Activated T-cell treated with anti-CD3 and anti-CD28 coated beads, Interleukin-2, amount 50 U/mL, for 24 hours (primary cell): ENCODE data around the gene CDK18.

Experiments used
- DNase-seq: peaks from one replicate; pipeline ENCODE4 v3.0.0-alpha.2; 2020
- H3K27ac Mint-ChIP-seq: 2 replicates; pipeline ENCODE4 v1.8.0; 2020; ENCODE audit warnings: mild to moderate bottlenecking, mixed read lengths
- H3K27me3 Mint-ChIP-seq: 2 replicates; pipeline ENCODE4 v1.8.0; 2020; ENCODE audit warnings: mixed read lengths
- H3K36me3 Mint-ChIP-seq: 2 replicates; pipeline ENCODE4 v1.8.0; 2020; ENCODE audit warnings: low read depth, mixed read lengths
- H3K4me1 Mint-ChIP-seq: 2 replicates; pipeline ENCODE4 v1.8.0; 2020; ENCODE audit warnings: low read depth, mixed read lengths
- H3K4me3 Mint-ChIP-seq: 2 replicates; pipeline ENCODE4 v1.8.0; 2020; ENCODE audit warnings: mild to moderate bottlenecking, moderate library complexity, mixed read lengths
- H3K9me3 Mint-ChIP-seq: 2 replicates; pipeline ENCODE4 v1.8.0; 2020; ENCODE audit warnings: mixed read lengths

The CDK18 gene

DNA sequence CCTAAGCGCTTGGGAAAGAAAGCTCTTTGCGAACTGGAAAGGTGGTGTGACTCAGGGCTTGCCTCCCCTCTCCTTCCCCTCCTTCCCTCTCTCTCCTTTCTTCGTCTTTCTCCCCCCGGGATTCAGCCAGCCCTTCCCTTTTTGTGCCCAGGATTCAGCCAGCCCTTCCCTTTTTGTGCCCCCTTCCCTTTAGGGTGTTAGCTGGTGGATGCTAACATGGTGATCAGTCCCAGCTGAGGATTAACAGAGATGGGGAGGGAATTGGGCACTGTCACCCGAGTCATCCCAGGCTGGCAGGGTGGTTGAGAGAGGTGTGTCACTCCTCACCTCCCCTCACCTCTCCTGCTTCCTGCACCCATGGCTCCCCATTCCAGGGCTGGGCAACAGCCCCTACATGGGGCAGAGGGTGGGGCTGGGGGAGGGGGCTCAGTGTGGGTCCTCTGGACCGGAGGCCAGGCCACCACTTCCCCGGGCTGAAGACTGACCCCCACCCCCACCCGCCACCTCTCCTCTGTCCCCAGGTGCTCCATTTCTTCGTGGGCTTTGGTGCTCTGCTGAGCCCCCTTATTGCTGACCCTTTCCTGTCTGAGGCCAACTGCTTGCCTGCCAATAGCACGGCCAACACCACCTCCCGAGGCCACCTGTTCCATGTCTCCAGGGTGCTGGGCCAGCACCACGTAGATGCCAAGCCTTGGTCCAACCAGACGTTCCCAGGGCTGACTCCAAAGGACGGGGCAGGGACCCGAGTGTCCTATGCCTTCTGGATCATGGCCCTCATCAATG lies 75.9 kb downstream of the CDK18 start:
- peaks cover 13% of the 10 kb centered on the region for H3K27me3 Mint-ChIP-seq
- no peaks in the 10 kb centered on the region for H3K9me3 Mint-ChIP-seq
- no peak overlapping the region for H3K4me3 Mint-ChIP-seq
- H3K4me1 Mint-ChIP-seq: peaks cover 6% of the 10 kb centered on the region
- H3K36me3 Mint-ChIP-seq: no peaks in the 10 kb centered on the region
- H3K27ac Mint-ChIP-seq: no peak overlapping the region
- no peak for DNase-seq

DNA sequence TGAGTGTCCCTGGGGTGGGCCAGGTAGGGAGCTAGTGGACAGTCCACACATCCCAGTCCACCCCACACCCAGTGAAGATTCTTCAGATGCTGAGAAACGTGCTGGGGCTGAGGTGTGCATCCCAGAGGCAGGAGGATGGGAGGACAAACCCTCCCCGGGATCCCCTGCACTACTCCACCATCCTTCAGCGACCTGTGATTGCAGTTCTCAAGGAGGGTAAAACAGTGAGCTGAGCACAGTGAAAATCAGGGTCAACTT lies 76.4 kb downstream of the CDK18 start:
- Mint-ChIP-seq H3K9me3 (no peaks in the 10 kb centered on the region), H3K27ac (no peak overlapping the region), H3K27me3 (peaks cover 13% of the 10 kb centered on the region), H3K4me3 (no peak overlapping the region), H3K4me1 (peaks cover 6% of the 10 kb centered on the region), H3K36me3 (no peaks in the 10 kb centered on the region)
- DNase-seq: no peak

DNA sequence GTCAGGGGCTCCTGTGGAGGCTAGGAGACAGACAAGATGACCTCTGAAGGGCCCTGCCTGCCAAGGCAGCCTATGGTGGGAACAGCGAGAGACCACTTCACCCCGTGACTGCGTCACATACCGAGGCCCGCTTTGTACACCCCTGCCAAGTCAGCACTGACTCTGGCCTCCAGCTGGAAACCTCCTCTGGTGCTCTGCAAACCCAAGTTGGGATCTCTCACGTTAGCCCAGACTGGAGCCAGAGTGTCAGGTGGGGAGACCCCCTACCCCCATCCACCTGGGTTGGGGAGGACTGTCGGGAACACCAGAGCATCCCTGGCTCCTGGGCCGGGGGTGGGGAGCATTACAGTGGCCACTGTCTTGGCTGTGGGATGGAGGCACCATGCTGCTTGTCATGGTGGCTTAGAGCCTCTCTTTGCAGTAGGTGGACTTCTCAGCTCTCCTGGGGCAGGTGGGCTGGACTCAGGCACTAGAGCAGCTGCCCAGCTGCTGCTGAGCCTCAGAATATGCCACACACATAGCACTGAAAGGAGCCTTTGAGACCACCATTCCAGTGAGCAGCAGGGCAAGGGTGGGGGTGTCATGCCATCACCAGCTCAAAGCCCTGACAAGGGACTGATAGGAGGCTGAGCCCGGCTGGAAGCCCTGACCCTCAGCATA lies 77.0 kb downstream of the CDK18 start:
- DNase-seq: no peak
- H3K36me3 Mint-ChIP-seq: no peaks in the 10 kb centered on the region
- no peaks in the 10 kb centered on the region for H3K9me3 Mint-ChIP-seq
- no peak overlapping the region for H3K4me3 Mint-ChIP-seq
- peaks cover 6% of the 10 kb centered on the region for H3K4me1 Mint-ChIP-seq
- peaks cover 13% of the 10 kb centered on the region for H3K27me3 Mint-ChIP-seq
- peak overlapping the region; percentile 40 for H3K27ac Mint-ChIP-seq

DNA sequence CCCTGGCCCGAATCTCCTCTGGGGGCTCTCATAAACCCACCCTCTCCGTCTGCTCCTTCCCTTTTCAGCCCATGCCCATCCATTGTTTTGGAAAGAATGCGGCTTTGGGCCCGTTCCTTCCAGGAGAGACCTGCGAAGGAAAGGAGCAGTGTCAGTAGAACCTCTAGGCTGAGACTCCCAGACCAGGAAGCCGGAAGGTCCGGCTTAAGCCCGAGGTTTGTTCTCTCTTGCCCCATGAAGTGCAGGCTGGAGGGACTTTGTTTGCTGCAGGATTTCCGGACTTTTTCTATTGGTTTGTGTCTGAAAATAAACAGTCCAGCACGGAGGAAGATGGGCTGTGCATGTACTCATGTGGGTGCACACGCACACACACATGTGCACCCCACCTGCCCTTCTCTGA lies 77.6 kb downstream of the CDK18 start:
- Mint-ChIP-seq H3K27ac (peak overlapping the region; percentile 40), H3K4me3 (no peak overlapping the region), H3K4me1 (peaks cover 6% of the 10 kb centered on the region)

More for the DNA sequence above, 77.6 kb downstream of the CDK18 start:
- H3K27me3 Mint-ChIP-seq: peaks cover 10% of the 10 kb centered on the region
- no peaks in the 10 kb centered on the region for H3K36me3 Mint-ChIP-seq
- H3K9me3 Mint-ChIP-seq: no peaks in the 10 kb centered on the region
- no peak for DNase-seq
